OCI-LY3 (cell line): ENCODE results near the gene CSF3R.

ENCODE experiments used
- H2AFZ ChIP-seq: fragments of 200-600, 300-600 bp; shearing (Covaris generic); 2 replicates; pipeline ENCODE4 v1.6.0; 2014; ENCODE audit warnings: antibody characterized with exemption, low read depth, low read length
- H3K27ac ChIP-seq: fragments of 200-600, 300-600 bp; sonication (generic); 2 replicates; pipeline ENCODE4 v1.5.1; 2014; ENCODE audit warnings: mild to moderate bottlenecking, low read length, moderate library complexity, mixed read lengths
- H3K27me3 ChIP-seq: fragments of 200-600, 300-600 bp; sonication (generic); 2 replicates; pipeline ENCODE4 v1.6.1; 2014; ENCODE audit warnings: low read depth, low read length, mixed read lengths
- H3K36me3 ChIP-seq: fragments of 200-600, 300-600 bp; sonication (generic); replicated peaks from 2 replicates; pipeline ENCODE3; 2014; ENCODE audit warnings: low read depth, low read length, mixed read lengths
- H3K4me1 ChIP-seq: fragments of 300-600, 200-600 bp; sonication (generic); 2 replicates; pipeline ENCODE4 v1.6.1; 2014; ENCODE audit warnings: low read length, mixed read lengths
- H3K4me2 ChIP-seq: fragments of 200-600, 300-600 bp; sonication (generic); 2 replicates; pipeline ENCODE4 v1.6.1; 2014; ENCODE audit warnings: low read length, mixed read lengths
- H3K4me3 ChIP-seq: fragments of 300-600, 200-600 bp; sonication (generic); 2 replicates; pipeline ENCODE4 v1.5.1; 2014; ENCODE audit warnings: antibody characterized with exemption, mild to moderate bottlenecking, low read length, moderate library complexity
- H3K79me2 ChIP-seq: fragments of 300-600, 200-600 bp; shearing (Covaris generic); 2 replicates; pipeline ENCODE4 v1.6.1; 2014; ENCODE audit warnings: mild to moderate bottlenecking, low read length, mixed read lengths
- H3K9ac ChIP-seq: fragments of 300-600, 200-600 bp; shearing (Covaris generic); 2 replicates; pipeline ENCODE4 v1.6.0; 2014; ENCODE audit warnings: mild to moderate bottlenecking, low read length, moderate library complexity
- H3K9me3 ChIP-seq: fragments of 200-600, 300-600 bp; shearing (Covaris generic); 2 replicates; pipeline ENCODE4 v1.6.1; 2014; ENCODE audit warnings: low read length, mixed read lengths; ENCODE audit not compliant: insufficient read depth
- H4K20me1 ChIP-seq: fragments of 200-600, 300-600 bp; sonication (generic); 2 replicates; pipeline ENCODE4 v1.6.1; 2016; ENCODE audit warnings: low read length, mixed read lengths; ENCODE audit not compliant: insufficient read depth
- EZH2phosphoT487 ChIP-seq: fragments of 200-600 bp; shearing (Covaris generic); IDR thresholded peaks from 2 replicates; pipeline ENCODE4 v1.6.1; 2018; ENCODE audit warnings: antibody characterized with exemption, mixed run types, low read depth
- TF ChIP-seq, protein P1 (sequence below): fragments of 200-600, 300-600 bp; sonication (generic); IDR thresholded peaks from 2 replicates; pipeline ENCODE4 v1.5.1; 2014; ENCODE audit warnings: antibody characterized with exemption, low read length, low read depth

Gene CSF3R

DNA sequence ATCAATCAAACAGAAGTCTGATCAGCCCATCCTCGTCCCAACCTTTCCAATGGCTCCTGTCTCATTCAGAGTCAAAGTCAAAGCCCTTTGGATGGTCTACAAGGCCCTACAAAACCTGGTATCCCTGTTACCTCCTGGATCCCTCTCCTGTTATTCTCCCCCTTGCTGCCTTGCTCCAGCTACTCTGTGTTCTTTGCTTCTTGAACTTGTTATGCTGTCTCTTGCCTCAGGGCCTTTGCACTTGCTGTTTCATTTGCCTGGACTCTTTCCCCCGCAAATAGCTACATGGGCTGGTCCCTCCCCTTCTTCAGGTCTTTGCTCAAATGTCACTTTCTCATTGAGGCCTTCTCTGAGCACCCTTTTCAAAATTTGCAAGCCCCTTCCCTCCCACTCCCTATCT is 1.4 kb upstream of the CSF3R start:
- H3K9me3 ChIP-seq: no peaks in the 10 kb centered on the region
- peaks cover 13% of the 10 kb centered on the region for H3K4me1 ChIP-seq
- no peak overlapping the region for H3K4me3 ChIP-seq
- H3K4me2 ChIP-seq: no peak overlapping the region
- 0 out of 2 replicates have a peak, but pooled peaks cover 4% of the 10 kb centered on the region for H3K27me3 ChIP-seq
- H2AFZ ChIP-seq: no peak overlapping the region
- no peaks in the 10 kb centered on the region for H4K20me1 ChIP-seq
- no peak for TF ChIP-seq EZH2phosphoT487
- TF ChIP-seq, protein P1, sequence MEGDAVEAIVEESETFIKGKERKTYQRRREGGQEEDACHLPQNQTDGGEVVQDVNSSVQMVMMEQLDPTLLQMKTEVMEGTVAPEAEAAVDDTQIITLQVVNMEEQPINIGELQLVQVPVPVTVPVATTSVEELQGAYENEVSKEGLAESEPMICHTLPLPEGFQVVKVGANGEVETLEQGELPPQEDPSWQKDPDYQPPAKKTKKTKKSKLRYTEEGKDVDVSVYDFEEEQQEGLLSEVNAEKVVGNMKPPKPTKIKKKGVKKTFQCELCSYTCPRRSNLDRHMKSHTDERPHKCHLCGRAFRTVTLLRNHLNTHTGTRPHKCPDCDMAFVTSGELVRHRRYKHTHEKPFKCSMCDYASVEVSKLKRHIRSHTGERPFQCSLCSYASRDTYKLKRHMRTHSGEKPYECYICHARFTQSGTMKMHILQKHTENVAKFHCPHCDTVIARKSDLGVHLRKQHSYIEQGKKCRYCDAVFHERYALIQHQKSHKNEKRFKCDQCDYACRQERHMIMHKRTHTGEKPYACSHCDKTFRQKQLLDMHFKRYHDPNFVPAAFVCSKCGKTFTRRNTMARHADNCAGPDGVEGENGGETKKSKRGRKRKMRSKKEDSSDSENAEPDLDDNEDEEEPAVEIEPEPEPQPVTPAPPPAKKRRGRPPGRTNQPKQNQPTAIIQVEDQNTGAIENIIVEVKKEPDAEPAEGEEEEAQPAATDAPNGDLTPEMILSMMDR: no peak
- no peak overlapping the region for H3K27ac ChIP-seq
- no peaks in the 10 kb centered on the region for H3K36me3 ChIP-seq
- no peak overlapping the region for H3K9ac ChIP-seq
- no peaks in the 10 kb centered on the region for H3K79me2 ChIP-seq

DNA sequence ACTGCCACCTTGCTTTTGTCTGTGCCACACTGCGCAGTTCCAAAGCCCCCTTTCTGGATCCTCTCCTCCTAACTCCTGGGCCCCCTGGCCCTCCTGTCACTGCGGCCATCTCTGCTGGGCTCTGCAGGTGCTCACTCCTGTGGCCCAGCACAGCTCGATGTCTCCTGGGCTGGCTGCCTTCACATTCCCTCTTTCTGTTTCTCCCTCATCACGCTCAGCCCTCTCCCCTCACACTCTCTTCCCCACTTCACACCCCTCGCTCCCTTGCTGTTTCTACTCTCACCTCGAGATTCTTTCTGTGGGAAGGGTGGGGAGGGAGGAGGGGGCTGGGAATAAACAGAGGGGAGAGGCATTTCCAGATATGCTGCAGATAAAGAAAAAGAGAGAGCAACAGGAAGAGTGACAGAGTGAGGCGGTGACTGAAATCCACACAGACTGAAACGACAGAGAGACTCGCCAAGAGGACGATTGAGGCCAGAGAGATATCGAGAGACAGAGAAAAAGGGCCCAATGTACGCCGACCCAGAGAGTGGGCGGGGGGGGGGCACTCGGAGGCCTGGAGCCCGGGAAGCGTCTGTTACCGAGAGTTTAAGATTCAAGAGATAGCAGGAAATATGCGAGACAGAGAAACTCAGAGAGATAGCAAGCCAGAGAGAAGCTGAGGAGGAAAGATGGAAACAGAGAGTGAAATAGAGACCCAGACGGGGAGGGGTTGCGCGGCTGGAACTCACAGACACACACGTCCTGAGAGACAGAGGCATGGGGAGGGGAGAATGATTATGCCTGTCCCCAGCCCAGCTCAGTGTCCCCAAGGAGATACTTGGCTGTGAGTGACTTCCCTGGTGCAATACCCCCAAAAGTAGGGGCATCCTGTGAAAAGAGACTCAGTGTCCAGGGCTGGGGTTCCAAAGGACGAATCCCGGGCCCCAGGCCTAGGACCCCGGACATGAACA is 666 bp downstream of the CSF3R start:
- H3K27ac ChIP-seq: no peak overlapping the region

DNA sequence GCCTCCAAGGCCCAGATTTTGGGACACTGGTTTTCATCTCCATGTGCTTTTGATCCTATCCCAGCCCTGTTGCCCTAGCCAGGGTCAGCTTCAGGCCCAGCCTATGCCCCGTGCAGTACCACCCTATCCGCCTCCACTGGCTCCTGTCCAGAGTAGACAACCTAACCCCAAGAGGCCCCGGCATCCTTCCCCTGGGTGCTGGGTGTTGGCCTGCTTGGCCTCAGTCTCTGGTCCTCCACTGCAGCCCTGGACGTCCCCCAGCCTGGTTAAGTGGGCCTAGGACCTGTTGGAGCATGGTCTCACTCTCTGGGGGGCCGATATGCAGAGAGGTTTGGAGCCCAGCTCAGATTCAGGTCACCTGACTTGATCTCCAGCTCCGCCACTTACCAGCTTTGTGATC is 1.6 kb downstream of the CSF3R start:
- Histone ChIP-seq H3K27me3 (0 out of 2 replicates have a peak, but pooled peaks cover 4% of the 10 kb centered on the region), H3K4me3 (no peak overlapping the region), H3K4me2 (no peak overlapping the region), H2AFZ (no peak overlapping the region), H3K36me3 (no peaks in the 10 kb centered on the region), H3K27ac (no peak overlapping the region), H3K9ac (no peak overlapping the region), H3K9me3 (no peaks in the 10 kb centered on the region), H3K79me2 (no peaks in the 10 kb centered on the region), H3K4me1 (peaks cover 3% of the 10 kb centered on the region), H4K20me1 (no peaks in the 10 kb centered on the region)
- TF ChIP-seq, protein P1: no peak
- no peak for TF ChIP-seq EZH2phosphoT487

More for the DNA sequence above, 666 bp downstream of the CSF3R start:
- H3K4me1 ChIP-seq: peaks cover 12% of the 10 kb centered on the region
- H3K9ac ChIP-seq: no peak overlapping the region
- 0 out of 2 replicates have a peak, but pooled peaks cover 4% of the 10 kb centered on the region for H3K27me3 ChIP-seq
- no peaks in the 10 kb centered on the region for H4K20me1 ChIP-seq
- H2AFZ ChIP-seq: no peak overlapping the region
- H3K4me3 ChIP-seq: no peak overlapping the region
- H3K79me2 ChIP-seq: no peaks in the 10 kb centered on the region
- no peaks in the 10 kb centered on the region for H3K9me3 ChIP-seq
- TF ChIP-seq, protein P1: no peak
- no peak for TF ChIP-seq EZH2phosphoT487
- no peaks in the 10 kb centered on the region for H3K36me3 ChIP-seq
- no peak overlapping the region for H3K4me2 ChIP-seq

DNA sequence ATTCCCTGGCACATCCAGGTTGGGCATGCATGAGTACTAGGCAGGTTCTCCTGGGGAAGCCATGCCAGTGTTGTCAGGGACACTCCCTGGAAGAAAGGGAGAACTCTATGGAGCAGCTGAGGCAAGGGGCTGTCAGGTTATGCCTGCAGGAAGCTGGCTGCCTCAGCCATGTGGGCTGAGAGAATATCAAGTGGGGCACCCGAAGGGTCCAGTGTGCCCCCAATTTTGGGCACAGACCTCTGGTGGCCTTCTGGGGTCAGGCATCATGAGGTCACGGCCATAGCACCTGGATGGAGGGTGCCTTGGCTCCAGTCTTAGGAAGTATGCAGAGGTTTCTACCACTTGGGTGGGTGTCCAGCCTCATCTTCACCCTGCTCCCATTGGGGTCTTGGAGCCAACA is 2.6 kb downstream of the CSF3R start:
- Histone ChIP-seq H3K4me3 (no peak overlapping the region), H3K79me2 (no peaks in the 10 kb centered on the region), H3K9me3 (no peaks in the 10 kb centered on the region), H3K36me3 (no peaks in the 10 kb centered on the region), H3K27me3 (0 out of 2 replicates have a peak, but pooled peaks cover 4% of the 10 kb centered on the region), H4K20me1 (no peaks in the 10 kb centered on the region), H3K4me1 (no peaks in the 10 kb centered on the region), H3K27ac (no peak overlapping the region), H3K9ac (no peak overlapping the region), H3K4me2 (no peak overlapping the region), H2AFZ (no peak overlapping the region)
- TF ChIP-seq, protein P1: no peak
- no peak for TF ChIP-seq EZH2phosphoT487
